GM15510 (cell line): ENCODE measurements around the gene POLR1G.
A peak's percentile ranks its signal among the peaks of the same experiment; 100 is the strongest.

Experiments used
- POLR2A ChIP-seq: IDR thresholded peaks from 3 replicates; pipeline ENCODE4 v1.6.1; 2011; ENCODE audit warnings: borderline replicate concordance; ENCODE audit not compliant: insufficient read length; ENCODE audit errors: extremely low read depth

The POLR1G gene

DNA sequence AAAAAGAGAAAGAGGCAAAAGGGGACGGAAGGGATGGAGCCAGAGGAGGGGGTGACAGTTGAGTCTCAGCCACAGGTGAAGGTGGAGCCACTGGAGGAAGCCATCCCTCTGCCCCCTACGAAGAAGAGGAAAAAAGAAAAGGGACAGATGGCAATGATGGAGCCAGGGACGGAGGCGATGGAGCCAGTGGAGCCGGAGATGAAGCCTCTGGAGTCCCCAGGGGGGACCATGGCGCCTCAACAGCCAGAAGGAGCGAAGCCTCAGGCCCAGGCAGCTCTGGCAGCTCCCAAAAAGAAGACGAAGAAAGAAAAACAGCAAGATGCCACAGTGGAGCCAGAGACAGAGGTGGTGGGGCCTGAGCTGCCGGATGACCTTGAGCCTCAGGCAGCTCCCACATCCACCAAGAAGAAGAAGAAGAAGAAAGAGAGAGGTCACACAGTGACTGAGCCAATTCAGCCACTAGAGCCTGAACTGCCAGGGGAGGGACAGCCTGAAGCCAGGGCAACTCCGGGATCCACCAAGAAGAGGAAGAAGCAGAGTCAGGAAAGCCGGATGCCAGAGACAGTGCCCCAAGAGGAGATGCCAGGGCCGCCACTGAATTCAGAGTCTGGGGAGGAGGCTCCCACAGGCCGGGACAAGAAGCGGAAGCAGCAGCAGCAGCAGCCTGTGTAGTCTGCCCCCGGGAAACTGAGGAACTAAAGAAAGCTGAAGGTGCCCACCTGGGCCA, 2.5 kb downstream of the POLR1G start:
- TF ChIP-seq POLR2A, result no peak

DNA sequence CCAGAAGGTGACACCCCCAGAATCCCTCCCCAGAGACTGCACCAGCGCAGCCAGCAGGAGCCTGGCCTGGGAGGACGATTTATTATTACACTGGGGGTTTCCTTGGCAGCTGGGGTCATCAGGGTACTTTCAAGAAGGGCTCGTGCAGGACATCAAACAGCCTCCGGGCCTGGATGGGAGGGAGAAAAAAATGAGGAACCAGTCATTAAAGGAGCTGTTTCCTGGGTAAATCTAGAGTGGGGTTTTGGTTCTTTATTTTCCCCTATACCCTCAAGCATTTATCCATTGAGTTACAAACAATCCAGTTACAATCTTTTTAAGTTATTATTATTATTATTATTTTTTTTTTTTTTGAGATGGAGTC, 3.1 kb downstream of the POLR1G start:
- no peak for TF ChIP-seq POLR2A

DNA sequence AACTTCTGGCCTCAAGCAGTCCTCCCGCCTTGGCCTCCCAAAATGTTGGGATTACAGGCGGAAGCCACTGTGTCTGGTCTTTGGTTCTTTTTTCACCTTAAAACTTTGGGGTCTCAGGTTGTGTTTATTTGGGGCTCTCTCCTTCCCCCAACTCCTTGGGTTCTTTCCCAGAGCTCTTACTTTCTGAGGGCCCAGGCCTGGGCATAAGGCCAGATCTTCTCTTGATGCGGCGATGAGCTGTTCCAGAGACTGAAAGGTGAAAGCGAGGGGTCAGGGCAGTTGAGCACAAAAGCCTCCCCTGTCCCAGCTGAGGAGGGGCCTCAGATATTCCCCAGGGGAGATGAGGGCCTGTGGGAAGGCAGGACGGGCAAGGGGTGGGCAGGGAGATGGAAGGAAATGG, 7.1 kb downstream of the POLR1G start:
- TF ChIP-seq POLR2A, result no peak

DNA sequence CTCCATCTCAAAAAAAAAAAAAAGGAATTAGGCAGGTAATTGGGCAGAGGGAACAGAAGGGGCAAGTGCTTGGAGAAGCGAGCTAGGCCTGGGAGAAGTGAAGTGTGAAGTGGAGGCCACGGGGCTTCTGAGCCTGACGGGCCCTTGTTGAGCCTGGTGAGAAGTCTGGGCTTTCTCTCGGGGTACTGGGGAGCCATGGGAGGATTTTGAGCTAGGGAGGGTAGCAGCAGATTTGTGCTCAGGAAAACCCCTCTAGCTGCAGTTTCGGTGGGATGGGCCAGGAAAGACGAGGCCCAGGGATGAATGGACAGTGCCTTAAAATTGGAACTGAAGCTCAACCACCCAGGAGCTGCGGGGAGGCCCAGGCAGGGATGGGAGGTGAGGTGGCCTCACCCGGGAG, 8.0 kb downstream of the POLR1G start:
- no peak for TF ChIP-seq POLR2A

DNA sequence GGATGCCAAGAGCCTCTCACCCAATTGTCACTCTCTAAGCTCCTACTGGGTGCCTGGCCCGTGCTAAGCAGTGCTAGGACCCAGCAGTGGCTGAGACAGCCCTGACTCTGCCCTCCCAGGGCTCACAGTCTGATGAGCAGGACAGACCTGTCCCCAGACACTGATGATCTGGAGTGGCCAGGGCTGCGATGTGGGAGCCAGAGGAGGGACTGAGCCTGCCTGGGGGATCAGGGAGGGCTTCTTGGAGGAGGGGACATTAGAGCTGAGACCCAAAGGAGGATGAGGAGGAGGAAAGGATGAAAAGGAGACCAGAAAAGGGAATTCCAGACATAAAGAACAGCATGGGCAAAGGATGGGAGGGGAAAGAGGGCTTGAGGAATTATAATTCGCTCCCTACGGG, 10.7 kb downstream of the POLR1G start:
- TF ChIP-seq POLR2A, result no peak

DNA sequence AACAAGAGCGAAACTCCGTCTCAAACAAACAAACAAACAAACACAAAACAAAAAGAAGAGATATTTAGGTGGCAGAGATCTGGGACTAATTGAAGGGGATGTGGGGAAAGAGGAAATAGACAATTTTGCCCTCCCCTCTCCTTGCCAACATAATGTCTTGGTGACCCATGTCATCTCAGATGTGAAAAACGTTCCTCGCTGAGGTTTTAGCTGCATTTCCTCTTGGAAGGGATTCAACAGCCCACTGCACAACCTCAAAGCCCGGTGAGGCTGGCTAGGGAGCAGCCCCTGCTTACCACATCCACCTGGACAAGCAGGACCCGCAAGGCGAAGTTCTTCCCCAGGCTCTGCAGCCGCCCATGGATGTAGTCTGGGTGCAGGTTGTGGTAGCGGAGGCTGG, 12.4 kb downstream of the POLR1G start:
- TF ChIP-seq POLR2A, result no peak

DNA sequence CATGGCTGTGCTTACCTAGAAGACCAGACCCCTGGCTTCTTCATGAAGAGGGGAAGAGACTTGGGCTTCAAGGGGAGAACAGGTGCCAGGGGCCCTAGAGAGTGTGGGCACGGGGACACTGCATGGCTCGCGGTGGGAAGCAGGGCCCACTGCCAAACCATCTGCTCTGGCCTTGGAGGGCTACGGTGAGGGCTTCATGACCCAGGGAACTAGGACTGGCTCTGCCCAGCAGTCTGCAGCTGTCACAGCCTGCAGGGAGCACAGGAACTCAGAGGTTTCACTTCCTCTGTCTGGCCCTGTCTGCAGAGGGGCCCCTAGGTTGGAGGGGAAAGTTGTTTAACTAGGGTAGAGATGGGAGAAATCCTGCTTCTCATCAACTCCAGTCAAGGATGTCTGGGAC, 13.0 kb downstream of the POLR1G start:
- TF ChIP-seq POLR2A, result peak; percentile 22

DNA sequence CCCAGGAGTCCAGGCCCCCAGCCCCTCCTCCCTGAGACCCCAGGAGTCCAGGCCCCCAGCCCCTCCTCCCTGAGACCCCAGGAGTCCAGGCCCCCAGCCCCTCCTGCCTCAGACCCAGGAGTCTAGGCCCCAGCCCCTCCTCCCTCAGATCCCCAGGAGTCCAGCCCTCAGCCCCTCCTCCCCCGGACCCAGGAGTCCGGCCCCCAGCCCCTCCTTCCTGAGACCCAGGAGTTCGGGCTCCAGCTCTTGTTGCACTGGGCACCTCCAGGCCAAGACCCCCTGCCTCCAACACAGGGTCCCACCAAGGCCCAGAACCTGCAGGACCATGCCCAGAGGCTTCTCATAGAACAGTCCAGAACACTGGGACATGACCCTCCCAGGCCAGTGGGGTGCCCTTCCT, 13.5 kb downstream of the POLR1G start:
- TF ChIP-seq POLR2A, result no peak

DNA sequence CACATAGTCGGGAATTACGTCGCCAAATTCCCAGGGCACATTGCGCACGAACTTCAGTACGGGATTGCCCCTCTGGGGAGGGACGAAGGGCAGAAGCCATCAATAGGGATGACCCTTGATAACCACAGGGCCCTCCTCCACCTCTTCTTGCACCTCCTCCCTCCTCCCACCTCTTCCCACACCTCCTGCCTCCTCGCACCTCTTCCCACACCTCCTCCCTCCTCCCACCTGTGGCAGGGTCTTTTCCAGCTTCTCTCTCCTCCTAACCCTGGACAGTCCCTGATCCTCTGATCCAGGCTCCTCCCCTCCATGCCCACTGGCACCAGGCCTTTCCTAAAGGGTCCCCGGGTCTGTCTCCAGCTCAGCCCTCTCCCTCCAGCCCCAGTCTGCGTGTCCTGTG, 13.9 kb downstream of the POLR1G start:
- no peak for TF ChIP-seq POLR2A

DNA sequence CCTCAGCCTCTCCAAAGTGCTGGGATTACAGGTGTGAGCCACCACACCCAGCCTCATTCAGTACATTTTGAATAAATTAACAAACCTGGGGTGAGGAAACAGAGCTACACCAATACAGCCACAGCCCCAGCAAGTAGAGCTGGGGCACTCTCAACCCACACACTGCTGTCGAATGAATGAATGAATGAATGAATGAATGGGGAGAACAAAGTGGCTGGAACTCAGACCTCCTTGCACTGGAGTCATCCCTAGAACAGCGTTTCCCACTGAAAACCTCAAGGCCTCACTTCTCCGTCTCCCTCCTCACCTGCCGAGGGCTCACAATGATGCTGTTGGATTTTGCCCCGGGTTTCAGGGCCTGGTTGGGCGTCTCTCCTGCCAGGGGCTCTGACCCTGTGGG, 14.4 kb downstream of the POLR1G start:
- TF ChIP-seq POLR2A, result no peak

DNA sequence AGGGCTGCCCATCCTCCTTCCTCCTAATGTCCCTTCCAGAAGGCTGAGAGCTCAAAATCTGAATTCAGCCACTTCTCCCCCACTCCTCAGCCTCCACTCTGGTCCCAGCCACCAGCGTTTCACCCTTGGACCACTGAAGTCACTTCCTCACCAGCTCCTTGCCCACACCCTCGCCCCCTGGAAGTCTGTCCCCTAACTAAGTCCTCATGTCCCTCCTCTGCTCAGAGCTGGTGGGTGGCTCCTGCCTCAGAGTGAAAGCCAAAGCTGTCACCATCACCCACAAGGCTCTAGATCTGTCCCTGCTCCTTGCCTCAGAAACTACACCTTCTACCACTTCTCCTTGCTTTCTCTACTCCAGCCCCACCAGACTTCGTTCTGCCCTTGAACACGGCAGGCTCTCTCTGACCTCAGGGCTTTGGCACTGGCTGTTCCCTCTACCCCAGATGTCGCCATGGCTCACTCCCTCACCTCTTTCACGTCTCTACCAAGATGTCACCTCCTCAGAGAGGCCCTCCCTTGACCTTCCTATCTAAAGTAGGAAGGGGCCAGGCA, 15.6 kb downstream of the POLR1G start:
- no peak for TF ChIP-seq POLR2A

DNA sequence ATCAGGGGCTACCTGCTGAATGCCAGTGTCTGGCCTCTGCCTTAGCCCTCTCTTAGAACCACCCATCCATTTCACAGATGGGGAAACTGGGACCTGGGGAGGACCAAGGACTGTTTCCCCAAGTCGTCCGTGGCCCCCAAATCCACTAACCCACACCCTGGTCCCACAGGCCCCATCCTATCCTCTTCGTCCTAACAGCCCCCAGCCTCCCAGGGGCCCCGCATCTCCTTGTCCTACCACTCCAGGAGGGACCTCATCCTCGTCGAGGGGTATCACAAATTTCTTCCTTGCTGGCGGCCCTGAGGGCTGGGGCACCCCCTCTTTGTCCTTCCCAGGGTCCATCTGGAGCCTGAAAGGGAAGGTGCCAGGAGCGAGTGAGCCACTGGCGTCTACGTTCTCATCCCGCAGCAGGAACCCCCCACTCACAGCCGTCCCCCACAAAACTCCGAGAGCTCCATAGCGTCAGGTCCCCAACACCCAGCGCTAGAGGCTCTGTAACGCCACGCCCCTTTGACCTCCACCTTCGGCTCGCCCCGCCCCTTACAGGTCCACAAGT, 16.7 kb downstream of the POLR1G start:
- TF ChIP-seq POLR2A, result no peak

DNA sequence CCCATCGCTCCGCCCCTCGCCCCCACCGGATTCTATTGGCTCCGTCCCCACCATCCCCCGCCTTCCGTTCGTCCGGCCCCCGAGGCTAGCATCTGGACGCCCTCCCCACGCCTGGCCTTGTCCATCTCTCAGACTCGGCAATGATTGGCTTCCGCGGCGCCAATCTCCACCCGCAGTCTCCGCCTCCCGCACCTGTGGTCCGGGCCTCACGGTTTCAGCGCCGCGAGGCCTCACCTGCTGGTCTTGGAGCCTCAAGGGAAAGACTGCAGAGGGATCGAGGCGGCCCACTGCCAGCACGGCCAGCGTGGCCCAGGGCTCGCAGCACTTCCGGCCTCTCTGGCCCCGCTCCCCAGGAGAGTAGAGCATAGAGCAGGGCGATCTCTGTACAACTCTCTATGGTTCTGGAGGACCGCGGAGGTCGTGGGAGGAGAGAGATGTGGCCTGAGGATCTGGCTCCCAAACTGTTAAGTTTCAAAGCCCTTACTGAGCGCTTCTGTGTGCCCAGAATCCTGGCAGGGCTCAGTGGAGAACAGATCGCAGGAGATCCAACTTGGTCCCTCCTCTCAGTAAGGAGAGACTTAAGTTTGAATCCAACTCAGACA, 17.2 kb downstream of the POLR1G start, which contains the start of gene ERCC1:
Gene ERCC1 (minus strand): TSS at position 329 of the 602 bp plus-strand sequence. CDS start 543 bp downstream, outside the sequence.
- TF ChIP-seq POLR2A, result peak; percentile 87

DNA sequence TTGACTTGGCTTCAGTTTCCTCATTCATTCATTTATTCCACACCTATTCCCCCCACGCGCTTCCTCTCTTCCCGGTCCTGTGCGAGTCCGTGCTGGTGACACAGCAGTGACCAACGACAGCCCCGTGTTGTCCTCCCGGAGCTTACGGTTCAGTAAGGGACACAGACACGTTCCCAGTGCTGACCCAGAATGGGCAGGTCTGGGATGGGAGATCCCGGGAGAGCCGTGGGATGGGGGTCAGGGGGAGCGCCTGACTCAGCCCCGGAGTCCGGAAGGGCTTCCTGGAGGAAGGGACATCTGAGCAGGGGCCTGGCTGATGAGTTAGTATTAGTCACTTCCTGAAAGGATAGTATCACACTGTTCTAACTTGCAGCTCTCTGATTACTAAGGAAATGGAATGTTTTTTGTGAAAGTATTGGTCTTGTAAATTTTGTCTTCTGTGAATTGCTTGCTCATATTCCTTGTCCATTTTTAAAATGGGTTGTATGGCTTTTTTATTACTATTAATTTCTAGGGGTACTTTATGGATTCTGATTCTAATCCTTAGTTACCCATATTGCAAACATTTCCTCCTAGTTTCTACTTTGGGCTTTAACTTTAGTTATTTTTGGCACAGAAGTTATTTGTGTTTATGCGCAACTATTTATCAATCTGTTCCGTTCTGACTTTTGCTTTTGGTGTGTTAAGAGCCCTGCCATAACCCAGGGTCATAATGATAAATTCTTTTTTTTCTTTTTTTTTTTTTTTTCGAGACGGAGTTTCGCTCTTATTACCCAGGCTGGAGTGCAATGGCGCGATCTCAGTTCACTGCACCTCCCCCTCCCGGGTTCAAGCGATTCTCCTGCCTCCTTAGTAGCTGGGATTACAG, 18.0 kb downstream of the POLR1G start:
- TF ChIP-seq POLR2A, result no peak
